Measurements from ENCODE around the gene SPEF2.

SPEF2 gene, protein sequence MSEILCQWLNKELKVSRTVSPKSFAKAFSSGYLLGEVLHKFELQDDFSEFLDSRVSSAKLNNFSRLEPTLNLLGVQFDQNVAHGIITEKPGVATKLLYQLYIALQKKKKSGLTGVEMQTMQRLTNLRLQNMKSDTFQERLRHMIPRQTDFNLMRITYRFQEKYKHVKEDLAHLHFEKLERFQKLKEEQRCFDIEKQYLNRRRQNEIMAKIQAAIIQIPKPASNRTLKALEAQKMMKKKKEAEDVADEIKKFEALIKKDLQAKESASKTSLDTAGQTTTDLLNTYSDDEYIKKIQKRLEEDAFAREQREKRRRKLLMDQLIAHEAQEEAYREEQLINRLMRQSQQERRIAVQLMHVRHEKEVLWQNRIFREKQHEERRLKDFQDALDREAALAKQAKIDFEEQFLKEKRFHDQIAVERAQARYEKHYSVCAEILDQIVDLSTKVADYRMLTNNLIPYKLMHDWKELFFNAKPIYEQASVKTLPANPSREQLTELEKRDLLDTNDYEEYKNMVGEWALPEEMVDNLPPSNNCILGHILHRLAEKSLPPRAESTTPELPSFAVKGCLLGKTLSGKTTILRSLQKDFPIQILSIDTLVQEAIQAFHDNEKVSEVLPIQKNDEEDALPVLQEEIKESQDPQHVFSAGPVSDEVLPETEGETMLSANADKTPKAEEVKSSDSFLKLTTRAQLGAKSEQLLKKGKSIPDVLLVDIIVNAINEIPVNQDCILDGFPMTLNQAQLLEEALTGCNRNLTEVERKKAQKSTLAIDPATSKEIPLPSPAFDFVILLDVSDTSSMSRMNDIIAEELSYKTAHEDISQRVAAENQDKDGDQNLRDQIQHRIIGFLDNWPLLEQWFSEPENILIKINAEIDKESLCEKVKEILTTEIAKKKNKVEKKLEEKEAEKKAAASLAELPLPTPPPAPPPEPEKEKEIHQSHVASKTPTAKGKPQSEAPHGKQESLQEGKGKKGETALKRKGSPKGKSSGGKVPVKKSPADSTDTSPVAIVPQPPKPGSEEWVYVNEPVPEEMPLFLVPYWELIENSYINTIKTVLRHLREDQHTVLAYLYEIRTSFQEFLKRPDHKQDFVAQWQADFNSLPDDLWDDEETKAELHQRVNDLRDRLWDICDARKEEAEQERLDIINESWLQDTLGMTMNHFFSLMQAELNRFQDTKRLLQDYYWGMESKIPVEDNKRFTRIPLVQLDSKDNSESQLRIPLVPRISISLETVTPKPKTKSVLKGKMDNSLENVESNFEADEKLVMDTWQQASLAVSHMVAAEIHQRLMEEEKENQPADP (N-terminal part only)

GRCh38 chr5:35617435-35618303 lies at the start of gene SPEF2:
Gene SPEF2, plus strand, starts transcription at chr5:35617863. Its CDS starts 135 bp downstream, at chr5:35617998.
- peak; percentile 61 for DNase-seq

DNA sequence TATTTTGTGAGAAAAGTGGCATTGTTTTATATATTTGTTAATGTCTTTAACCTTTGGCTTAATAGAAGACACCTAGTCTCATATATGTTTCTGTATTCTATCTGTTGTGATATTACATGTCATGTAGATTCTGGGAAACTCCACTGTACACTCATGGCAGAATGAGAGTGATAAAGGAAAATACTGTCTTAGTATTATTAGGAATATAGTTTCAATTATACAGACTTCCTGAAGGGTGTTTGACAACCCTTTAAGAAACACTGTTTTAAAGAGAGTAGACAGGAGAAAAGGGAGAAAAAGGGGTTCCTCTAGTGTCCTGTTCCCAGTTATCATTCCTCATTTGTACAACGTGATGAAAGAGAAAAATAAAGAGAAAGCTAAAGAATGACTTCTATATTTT lies 42.1 kb upstream of the SPEF2 start:
- no peak for DNase-seq

DNA sequence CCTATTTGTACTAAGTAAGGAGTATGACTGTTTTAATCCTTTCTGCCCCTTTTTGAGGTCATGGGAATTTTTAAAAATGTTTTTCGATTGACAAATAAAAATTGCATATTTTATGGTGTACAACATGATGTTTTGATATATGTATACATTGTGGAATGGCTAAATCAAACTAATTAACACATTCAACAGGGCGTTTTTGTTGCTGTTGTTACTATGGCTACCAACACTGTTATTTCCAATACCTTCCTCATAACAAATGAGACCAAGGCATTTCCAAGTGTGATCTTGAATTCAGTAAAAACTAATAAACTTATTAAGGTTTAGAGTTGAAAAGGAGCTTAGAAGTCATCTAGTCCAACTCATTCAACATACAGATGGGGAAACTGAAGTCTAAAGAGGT lies 30.2 kb upstream of the SPEF2 start:
- no peak for DNase-seq

DNA sequence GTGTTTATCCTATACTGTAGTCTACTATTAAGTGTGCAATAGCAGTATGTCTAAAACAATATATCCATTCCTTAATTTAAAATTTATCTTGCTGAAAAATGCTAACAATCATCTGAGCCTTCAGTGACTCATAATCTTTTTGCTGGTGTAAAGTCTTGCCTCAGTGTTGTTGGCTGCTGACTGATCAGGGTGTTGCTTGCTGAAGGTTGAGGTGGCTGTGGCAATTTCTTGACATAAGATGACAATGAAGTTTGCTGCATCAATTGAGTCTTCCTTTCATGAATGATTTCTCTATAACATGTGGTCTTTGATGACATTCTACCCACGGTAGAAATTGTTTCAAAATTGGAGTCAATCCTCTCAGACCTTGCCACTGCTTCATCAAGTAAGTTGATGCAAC lies 24.3 kb upstream of the SPEF2 start:
- no peak for DNase-seq

GRCh38 chr5:35598707-35599370 lies 18.8 kb upstream of the SPEF2 start:
- DNase-seq = no peak

DNA sequence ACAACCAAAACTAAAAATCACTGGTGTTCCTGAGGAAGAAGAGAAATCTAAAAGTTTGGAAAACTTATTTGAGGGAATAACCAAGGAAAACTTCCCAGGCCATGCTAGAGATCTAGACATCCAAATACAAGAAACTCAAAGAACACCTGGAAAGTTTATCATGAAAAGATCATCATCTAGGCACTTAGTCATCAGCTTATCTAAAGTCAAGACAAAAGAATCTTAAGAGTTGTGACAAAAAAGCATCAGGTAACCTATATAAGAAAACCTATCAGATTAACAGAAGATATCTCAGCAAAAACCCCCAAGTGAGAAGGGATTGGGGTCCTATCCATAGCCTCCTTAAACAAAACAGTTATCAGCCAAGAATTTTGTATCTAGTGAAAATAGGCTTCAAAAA lies 17.1 kb upstream of the SPEF2 start:
- DNase-seq = no peak

GRCh38 chr5:35608881-35609779 lies 8.5 kb upstream of the SPEF2 start:
- no peak for DNase-seq

GRCh38 chr5:35617060-35617434 lies 616 bp upstream of the SPEF2 start:
- no peak for DNase-seq

GRCh38 chr5:35618304-35618636 lies 607 bp downstream of the SPEF2 start:
- DNase-seq = no peak

DNA sequence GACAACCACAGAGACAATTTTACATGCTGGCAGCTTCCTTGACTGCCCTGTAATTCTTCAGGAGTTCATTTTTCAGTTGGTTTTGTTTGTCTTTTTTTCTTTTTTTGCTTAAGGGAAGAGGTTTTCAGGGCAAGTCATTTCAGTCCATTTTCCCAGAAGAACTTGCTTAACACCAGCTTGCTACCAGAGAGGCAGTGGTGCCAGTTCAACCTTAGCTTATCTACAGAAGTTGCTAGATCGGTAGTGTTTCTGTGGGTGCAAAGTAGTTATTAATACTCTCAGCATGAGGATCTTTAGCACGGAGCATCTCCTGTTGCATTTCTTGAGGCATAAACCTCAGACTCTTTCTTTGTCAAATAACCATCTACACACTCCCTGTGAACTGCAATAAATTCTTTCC lies 1.1 kb downstream of the SPEF2 start:
- no peak for DNase-seq

GRCh38 chr5:35622974-35623373 lies 5.3 kb downstream of the SPEF2 start:
- DNase-seq = no peak

DNA sequence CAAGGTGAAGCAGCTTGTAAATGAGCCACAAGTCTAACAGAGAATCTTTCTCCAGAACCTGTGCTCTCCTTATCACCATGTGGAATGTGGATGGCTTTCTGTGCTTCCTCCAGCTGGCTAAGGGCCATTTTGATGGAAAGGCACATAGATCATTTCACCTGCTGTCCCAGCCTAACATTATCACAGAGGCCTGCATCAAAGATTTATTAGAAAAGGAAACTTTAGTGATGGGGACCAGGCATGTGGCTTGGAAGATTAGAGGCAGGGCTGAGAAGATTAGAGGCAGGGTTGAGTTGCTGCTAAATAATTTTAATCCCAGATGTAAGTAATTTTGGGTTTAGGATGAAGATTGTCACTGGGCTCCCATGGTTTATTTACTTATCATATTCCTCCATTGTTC lies 6.3 kb downstream of the SPEF2 start:
- DNase-seq = no peak

DNA sequence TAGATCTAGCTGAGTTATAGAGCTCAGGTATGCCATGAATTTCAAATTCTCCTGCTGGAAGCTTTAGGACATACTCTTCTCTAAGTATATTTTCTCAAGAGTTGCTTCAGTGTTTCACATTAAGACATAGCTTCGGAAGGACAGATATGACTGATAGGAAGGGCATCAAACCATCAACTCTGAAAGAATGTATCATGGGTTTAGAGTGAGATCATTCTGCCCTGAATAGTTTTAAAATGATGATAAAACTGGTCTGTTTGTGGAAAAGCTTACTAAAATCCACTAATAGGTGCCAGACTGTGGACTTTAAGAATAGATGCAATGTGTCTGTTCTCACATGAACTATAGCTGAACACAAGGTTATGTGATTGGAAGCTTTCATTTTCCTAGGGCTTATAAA lies 8.4 kb downstream of the SPEF2 start:
- no peak for DNase-seq

GRCh38 chr5:35626553-35626952 lies 8.9 kb downstream of the SPEF2 start:
- no peak for DNase-seq

- DNase-seq = no peak
Measured at GRCh38 chr5:35634326-35634725, 16.7 kb downstream of the SPEF2 start.

DNA sequence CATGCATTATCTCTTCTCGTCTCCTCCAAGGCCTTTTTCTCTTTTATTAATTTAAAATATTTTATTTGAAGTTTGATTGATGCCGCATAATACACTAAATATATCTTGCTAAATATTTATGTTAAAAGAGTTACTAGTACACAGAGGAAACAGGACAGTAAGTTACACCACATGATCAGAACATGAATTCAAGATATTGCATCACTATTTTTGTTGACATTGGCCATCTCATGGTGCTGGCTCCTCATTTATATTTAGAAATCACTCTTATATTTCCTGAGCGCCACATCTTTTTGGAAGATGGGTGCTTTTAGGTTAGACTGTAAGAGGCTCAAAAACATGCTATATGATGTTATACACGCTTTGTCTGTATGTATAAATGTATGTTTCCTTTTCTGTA lies 23.0 kb downstream of the SPEF2 start:
- no peak for DNase-seq

DNA sequence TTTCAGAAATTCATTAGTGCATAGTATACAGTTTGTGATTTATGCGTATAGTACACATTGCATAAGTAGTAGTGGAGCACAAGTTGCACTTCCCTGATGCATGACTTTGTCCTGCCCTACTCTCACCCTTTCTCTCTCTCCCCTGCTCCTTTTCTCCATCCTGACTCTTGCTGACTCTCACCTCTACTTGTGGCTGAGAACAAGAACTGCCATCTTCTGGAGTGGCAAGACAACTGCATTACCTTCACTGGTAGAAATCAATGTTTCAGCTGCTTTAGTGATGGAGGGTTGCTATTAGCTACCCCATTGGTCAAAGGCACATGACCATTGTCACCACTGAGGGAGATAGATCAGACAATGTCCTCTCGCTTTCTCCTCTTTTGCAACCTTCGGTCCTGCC lies 26.9 kb downstream of the SPEF2 start:
- DNase-seq = no peak

DNA sequence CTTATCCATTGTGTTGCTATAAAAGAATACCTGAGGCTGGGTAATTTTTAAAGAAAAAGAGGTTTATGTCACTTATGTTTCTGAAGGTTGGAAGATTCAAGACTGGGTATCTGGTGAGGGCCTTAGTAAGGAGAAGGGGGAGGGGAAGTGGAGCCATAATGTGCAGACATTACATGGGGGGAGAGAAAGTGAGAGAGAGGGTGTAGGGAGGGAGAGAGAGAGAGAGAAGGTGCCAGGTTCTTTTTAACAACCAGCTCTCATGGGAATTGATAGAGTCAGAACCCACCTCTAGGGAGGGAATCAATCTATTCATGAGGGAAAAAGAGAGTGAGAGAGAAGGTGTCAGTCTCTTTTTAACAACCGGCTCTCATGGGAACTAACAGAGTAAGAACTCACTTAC lies 29.5 kb downstream of the SPEF2 start:
- no peak for DNase-seq

DNA sequence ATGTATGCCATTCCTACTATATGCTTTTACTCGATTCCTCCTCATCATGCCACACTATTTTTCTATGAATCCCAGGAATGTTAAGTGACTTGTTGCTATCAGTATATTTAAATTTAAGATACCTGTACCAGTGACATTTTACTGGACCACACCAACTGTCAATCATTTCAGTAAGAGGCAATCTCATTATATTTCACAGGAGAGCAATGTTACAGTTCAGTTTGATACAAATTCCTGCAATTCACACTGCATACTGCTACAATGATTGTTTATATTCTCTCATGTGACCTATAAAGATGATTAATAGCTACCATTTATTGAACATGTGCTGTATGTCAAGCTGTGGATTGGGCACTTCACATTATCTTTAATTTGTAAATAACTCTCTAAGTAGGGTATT lies 30.0 kb downstream of the SPEF2 start:
- no peak for DNase-seq

GRCh38 chr5:35651002-35651756 lies 33.5 kb downstream of the SPEF2 start:
- peak; percentile 31 for DNase-seq

All from activated CD4-positive, alpha-beta T cell treated with anti-CD3 and anti-CD28 coated beads for 1 hour (primary cell).